Measurements from ENCODE around the gene DNM2. TPM values are rescaled to one million over a fixed set of nuclear protein-coding genes. Genes with fewer than 3 reads are reported as not detected.

Gene DNM2
- 127 and 194 TPM in 2 replicates for total RNA-seq

DNA sequence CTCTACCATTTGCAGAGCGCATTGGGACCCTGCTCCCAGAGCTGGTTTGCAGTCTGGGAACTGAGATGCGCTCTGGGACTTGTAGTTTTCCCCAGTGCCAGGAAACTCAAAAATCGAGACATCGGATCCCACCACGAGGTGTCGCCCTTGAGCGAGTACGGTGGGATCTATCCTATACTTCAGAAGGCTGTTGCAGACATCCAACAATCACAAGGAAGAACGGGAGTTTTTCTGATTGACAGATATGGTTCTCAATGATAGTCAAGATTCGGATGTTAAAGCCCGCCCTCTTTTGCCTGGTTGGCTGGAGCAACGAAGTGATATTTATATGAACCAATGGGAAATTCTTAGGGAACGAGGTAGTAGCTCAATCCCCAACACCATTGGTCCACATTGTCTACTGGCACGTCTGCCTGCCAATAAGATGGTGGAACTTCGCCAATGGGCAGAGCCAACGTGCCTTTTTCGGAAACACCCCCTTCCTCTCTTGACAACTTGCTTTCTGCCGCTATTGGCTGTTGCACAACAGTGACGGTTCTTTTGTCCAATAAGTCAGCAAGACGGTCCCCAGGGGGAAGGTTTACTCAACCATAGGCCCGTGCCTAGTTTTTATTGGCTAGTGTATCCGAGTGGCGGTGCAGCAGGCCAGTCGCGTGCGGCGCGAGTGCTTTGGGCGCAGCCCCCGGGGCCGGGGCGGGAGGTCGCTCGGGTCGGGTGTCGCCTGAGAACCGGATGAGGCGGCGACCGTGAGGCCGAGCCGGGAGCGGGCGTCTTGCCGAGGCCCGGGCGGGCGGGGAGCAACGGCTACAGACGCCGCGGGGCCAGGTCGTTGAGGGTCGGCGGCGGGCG is at the start of gene DNM2:
DNM2 (plus strand) TSS at position 724 of the 849 bp plus-strand sequence. CDS start 164 bp downstream, outside the sequence.

DNA sequence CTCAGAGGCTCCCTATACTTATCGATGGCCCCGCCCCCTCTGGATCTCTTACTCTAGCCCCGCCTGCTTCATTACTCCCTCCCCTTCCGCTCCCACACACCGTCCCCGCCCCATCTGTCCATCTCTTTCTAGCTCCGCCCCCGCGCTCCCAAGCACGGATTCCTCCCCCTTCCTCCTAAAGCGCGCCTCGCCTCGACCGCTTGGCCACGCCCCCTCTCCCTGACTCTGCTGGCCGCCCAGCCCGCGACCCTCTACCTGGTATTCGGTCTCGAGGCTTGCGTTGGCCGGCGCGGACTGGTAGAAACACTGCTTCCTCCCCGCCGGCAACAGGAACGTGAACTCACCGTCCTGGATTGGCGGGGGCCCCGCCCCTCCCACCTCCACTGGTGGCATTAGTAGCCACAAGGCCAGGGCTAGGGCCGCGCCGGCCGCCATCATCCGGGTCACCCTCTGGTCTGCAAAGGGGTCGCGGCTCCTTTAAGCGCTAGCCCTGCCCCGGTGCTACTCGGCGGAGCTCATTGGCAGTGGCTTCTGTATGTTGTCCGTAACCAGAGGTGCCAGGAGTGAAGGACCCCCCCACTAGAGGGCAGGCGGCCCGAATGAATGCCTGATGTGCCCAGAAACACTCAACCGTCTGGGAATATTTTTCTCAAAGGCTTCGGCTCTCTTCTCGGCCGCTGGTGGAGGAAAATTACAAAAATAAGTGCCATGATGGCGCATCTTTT is 118.0 kb downstream of the DNM2 start, which contains the start of gene TMED1:
TMED1 (minus strand) TSS at position 459 of the 725 bp plus-strand sequence; CDS start at position 438, 21 bp downstream.

DNA sequence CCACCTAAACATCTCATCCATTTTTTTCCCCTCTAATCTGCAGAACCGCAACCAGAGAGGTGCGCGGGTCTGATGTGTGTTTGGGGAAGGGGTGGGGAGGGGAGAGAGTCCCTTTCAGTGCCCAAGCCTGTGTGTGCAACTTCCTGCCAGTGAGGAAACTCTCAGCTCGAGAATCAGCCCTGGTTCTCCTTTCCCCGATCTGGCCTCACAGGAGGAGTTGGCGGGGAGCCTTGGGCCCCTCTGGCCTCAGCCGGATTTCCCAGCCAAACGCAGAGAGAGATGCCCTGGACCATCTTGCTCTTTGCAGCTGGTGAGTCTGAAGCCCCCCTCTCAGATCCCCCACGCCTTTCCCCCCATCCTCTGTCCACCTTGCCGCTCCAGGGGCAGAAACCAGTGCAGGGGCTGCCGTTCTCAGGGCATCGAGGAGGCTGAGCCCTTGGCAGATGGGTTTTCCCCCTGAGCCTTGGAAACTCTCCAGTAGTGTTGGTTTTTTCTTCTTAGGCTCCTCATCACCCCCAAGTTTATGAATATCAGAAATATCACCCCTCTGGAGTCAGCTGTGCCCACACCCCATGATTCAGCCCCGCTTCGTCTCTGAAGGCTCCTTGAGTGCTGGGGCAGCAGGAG is 130.5 kb downstream of the DNM2 start, which contains the start of gene C19orf38:
C19orf38 (plus strand) TSS at position 186 of the 627 bp plus-strand sequence; CDS start at position 280, 94 bp downstream.

DNA sequence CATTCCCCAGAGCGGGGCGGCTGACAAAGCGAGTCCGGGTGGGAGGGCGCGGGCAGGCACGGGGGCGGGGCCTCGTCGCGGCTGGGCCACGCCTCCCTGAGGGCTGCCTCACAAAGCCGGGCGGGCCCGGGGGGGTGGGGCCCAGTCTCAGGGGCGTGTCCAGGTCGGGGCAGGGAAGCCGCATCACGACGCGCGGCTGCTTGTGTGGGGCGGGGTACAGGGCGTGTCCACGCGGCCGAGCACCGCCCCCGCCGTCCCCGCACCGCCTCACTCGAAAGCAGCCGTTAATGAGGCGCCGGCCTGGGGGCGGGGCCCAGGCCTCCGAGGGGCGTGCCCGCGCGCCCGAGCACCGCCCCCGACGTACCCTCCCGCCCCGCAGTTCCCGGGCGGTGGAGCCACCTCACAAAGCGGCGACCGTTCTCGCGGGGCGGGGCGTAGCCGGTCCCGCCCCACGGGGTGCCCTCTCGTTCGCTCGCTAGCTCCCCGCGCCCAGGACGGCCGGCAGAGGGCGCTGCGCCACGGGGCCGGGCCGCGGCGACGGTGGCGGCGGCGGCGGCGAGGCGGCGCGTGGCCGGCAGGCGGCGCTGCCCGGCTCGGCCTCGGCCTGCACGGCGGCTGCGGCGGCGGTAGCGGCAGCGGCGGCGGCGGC is 153.2 kb downstream of the DNM2 start, which contains the start of gene CARM1:
CARM1 (plus strand) TSS at position 599 of the 649 bp plus-strand sequence. CDS start 150 bp downstream, outside the sequence.

Other genes starting within 250 kb of the DNM2 start
- gene KEAP1, start 214.7 kb upstream of the DNM2 start, total RNA-seq = 63.1 and 74.4 TPM in 2 replicates
- 0.65 and 0.76 TPM in 2 replicates for gene S1PR5, start 200.6 kb upstream of the DNM2 start, total RNA-seq
- 36.3 and 50.5 TPM in 2 replicates for gene ATG4D, start 174.2 kb upstream of the DNM2 start, total RNA-seq
- gene KRI1, start 152.1 kb upstream of the DNM2 start, total RNA-seq = 8.6 and 13.5 TPM in 2 replicates
- gene CDKN2D, start 149.1 kb upstream of the DNM2 start, total RNA-seq = 8.1 and 8.3 TPM in 2 replicates
- 18.0 and 51.0 TPM in 2 replicates for gene AP1M2, start 130.8 kb upstream of the DNM2 start, total RNA-seq
- 37.2 and 147 TPM in 2 replicates for gene SLC44A2, start 92.5 kb upstream of the DNM2 start, total RNA-seq
- gene ILF3, start 63.7 kb upstream of the DNM2 start, total RNA-seq = 108 and 155 TPM in 2 replicates
- 30.8 and 33.2 TPM in 2 replicates for gene QTRT1, start 16.6 kb upstream of the DNM2 start, total RNA-seq
- 49.3 and 54.4 TPM in 2 replicates for gene TMED1, start 118.1 kb downstream of the DNM2 start, total RNA-seq
- gene C19orf38, start 130.3 kb downstream of the DNM2 start, total RNA-seq = not detected in 2 replicates
- 53.9 and 67.5 TPM in 2 replicates for gene CARM1, start 153.5 kb downstream of the DNM2 start, total RNA-seq
- gene YIPF2, start 210.6 kb downstream of the DNM2 start, total RNA-seq = 72.0 and 118 TPM in 2 replicates
- 29.2 and 43.1 TPM in 2 replicates for gene TIMM29, start 210.7 kb downstream of the DNM2 start, total RNA-seq
- gene SMARCA4, start 243.0 kb downstream of the DNM2 start, total RNA-seq = 131 and 139 TPM in 2 replicates